SK-N-SH (cell line): ENCODE measurements around the gene SPA17. TPM values are rescaled to one million over a fixed set of nuclear protein-coding genes. Genes with fewer than 3 reads are reported as not detected.

Source experiments
- CTCF ChIA-PET: fragments of 300-600, 350-600 bp; formaldehyde crosslinking; extraction: SDS; loops from one replicate; lab custom pipeline; 2021; lab: Yijun Ruan, JAX
- POLR2A ChIA-PET: fragments of 350-600 bp; sonication (Branson Sonifier 250); formaldehyde crosslinking; extraction: SDS; loops from one replicate; lab custom pipeline; 2020; ENCODE audit warnings: antibody characterized with exemption, inconsistent platforms; lab: Yijun Ruan, JAX
- DNase-seq: peaks from one replicate; pipeline ENCODE4 v3.0.0; 2012
- H2AFZ ChIP-seq: fragments of 200-600 bp; sonication (generic); 2 replicates; pipeline ENCODE4 v1.8.1; 2016; ENCODE audit warnings: antibody characterized with exemption, mild to moderate bottlenecking, low read depth
- H3F3A ChIP-seq: fragments of 200-600 bp; sonication (generic); replicated peaks from 2 replicates; pipeline ENCODE3; 2016; ENCODE audit warnings: antibody characterized with exemption, mild to moderate bottlenecking; ENCODE audit not compliant: insufficient read depth
- H3K27ac ChIP-seq, 2 experiments: fragments of 200-500 bp in 1 of 2; fragments of 200-600 bp in 1 of 2; sonication (Bioruptor generic) in 1 of 2; sonication (generic), shearing (Covaris generic) in 1 of 2; 2 replicates each; pipeline versions ENCODE4 v1.5.1 to v1.6.1; 2014 to 2016; ENCODE audit warnings: low read depth in 2 of 2, inconsistent platforms in 1 of 2, low read length in 1 of 2, mild to moderate bottlenecking in 1 of 2, mixed read lengths in 1 of 2
- H3K27me3 ChIP-seq: fragments of 200-600 bp; sonication (generic), shearing (Covaris generic); 2 replicates; pipeline ENCODE4 v1.6.1; 2016; ENCODE audit warnings: mixed run types; ENCODE audit not compliant: insufficient read depth
- H3K36me3 ChIP-seq, 2 experiments: fragments of 200-500 bp in 1 of 2; fragments of 200-600 bp in 1 of 2; sonication (Bioruptor generic) in 1 of 2; sonication (generic) in 1 of 2; replicated peaks in 1 of 2; 2 replicates each; pipeline versions ENCODE3 to v1.5.1; 2014 to 2016; ENCODE audit warnings: low read length in 1 of 2, mild to moderate bottlenecking in 1 of 2; ENCODE audit not compliant: insufficient read depth in 2 of 2, control insufficient read depth in 1 of 2
- H3K4me1 ChIP-seq, 2 experiments: fragments of 200-500 bp in 1 of 2; fragments of 200-600 bp in 1 of 2; sonication (Bioruptor generic) in 1 of 2; sonication (generic), shearing (Covaris generic) in 1 of 2; 2 replicates each; pipeline versions ENCODE4 v1.5.1 to v1.6.1; 2014 to 2016; ENCODE audit warnings: low read depth in 1 of 2, low read length in 1 of 2, mixed run types in 1 of 2; ENCODE audit not compliant: insufficient read depth in 2 of 2, control insufficient read depth in 1 of 2
- H3K4me2 ChIP-seq: fragments of 200-600 bp; sonication (generic), shearing (Covaris generic); 2 replicates; pipeline ENCODE4 v1.6.1; 2017; ENCODE audit warnings: mixed run types
- H3K4me3 ChIP-seq, 2 experiments: fragments of 200-500 bp in 1 of 2; fragments of 200-600 bp in 1 of 2; sonication (Bioruptor generic) in 1 of 2; sonication (generic), shearing (Covaris generic) in 1 of 2; 2 replicates each; pipeline versions ENCODE4 v1.5.1 to v1.8.1; 2014 to 2016; ENCODE audit warnings: low read depth in 2 of 2, inconsistent platforms in 1 of 2, low read length in 1 of 2, mild to moderate bottlenecking in 1 of 2, mixed read lengths in 1 of 2, moderate library complexity in 1 of 2
- H3K79me2 ChIP-seq: fragments of 200-600 bp; sonication (generic); 2 replicates; pipeline ENCODE4 v1.8.1; 2017; ENCODE audit warnings: mild to moderate bottlenecking; ENCODE audit not compliant: insufficient read depth
- H3K9ac ChIP-seq: fragments of 200-600 bp; sonication (generic); 2 replicates; pipeline ENCODE4 v1.6.1; 2017; ENCODE audit warnings: mixed run types
- H3K9me2 ChIP-seq: fragments of 200-600 bp; sonication (generic); 2 replicates; pipeline ENCODE4 v1.6.1; 2017; ENCODE audit warnings: mixed run types
- H3K9me3 ChIP-seq: fragments of 200-600 bp; sonication (generic); 2 replicates; pipeline ENCODE4 v1.6.1; 2017; ENCODE audit warnings: mixed run types, mild to moderate bottlenecking, moderate library complexity
- H4K20me1 ChIP-seq: fragments of 200-600 bp; sonication (generic); 2 replicates; pipeline ENCODE4 v1.6.1; 2017; ENCODE audit warnings: mild to moderate bottlenecking, mixed run types; ENCODE audit not compliant: insufficient read depth
- CHD2 ChIP-seq: fragments of 150-350 bp; IDR thresholded peaks from 2 replicates; pipeline ENCODE4 v1.6.1; 2018; ENCODE audit warnings: low read length; ENCODE audit not compliant: partially characterized antibody
- EP300 ChIP-seq, 2 experiments: IDR thresholded peaks; 2 replicates each; pipeline versions ENCODE4 v1.4.0 to v1.6.1; 2012; ENCODE audit warnings: borderline replicate concordance in 1 of 2, low read depth in 1 of 2, low read length in 1 of 2
- FOXM1 ChIP-seq: IDR thresholded peaks from 2 replicates; pipeline ENCODE4 v1.4.0; 2012; ENCODE audit warnings: low read depth, mild to moderate bottlenecking
- GABPA ChIP-seq: IDR thresholded peaks from 2 replicates; pipeline ENCODE4 v1.4.0; 2012; ENCODE audit warnings: low read depth, mild to moderate bottlenecking
- IRF3 ChIP-seq: fragments of 150-350 bp; IDR thresholded peaks from 2 replicates; pipeline ENCODE4 v1.6.1; 2016; ENCODE audit warnings: mild to moderate bottlenecking, low read depth, low read length
- PBX3 ChIP-seq: IDR thresholded peaks from 2 replicates; pipeline ENCODE4; 2012
- RCOR1 ChIP-seq: fragments of 150-350 bp; IDR thresholded peaks from 2 replicates; pipeline ENCODE4 v1.6.1; 2017; ENCODE audit warnings: antibody characterized with exemption, low read length
- RFX5 ChIP-seq: IDR thresholded peaks from 2 replicates; pipeline ENCODE4 v1.6.1; 2012; ENCODE audit warnings: mild to moderate bottlenecking, improper control_type of control experiment, low read length
- TAF1 ChIP-seq: IDR thresholded peaks from 2 replicates; pipeline ENCODE4 v1.6.1; 2012; ENCODE audit warnings: low read depth, mild to moderate bottlenecking, low read length, moderate library complexity, borderline replicate concordance
- WGBS: methylation state at CpG from one replicate; pipeline ENCODE4 v1.1.6; 2017; ENCODE audit warnings: low lambda C conversion rate; 5-methylcytosine and 5-hydroxymethylcytosine counted together
- polyA plus RNA-seq, 3 experiments: library from polyadenylated mRNA; depleted of rRNA; stranded (reverse); fragments of >200 nt; gene quantifications; 2 replicates each; pipeline ENCODE4 v1.2.3, GENCODE V29; 2012
- TF ChIP-seq, protein P1 (sequence below): IDR thresholded peaks from 2 replicates; pipeline ENCODE4 v1.4.0; 2012; ENCODE audit warnings: low read depth, borderline replicate concordance

SPA17 gene
- polyA plus RNA-seq, 1 of the 3 experiments (the other 2 are of a cell fraction): 7.7 TPM

DNA sequence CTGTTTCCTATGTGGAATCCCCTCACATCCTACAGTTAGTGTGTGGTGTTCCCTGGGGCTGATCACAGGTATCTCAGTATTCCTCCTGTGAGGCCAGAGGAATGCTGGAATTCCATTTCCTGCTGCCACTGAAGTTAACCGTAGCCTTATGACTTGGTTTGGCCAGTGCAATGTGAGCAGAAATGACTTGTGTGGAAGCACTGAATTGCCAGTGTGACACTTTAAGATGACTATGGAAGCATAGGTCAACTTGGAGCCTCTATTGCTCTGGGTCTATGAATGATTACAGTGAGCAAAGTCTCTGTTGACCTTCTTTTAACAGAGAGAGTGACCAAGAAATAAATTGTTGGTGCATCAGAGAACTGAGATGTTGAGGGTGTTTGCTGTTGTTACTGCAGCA is 34.5 kb upstream of the SPA17 start (continued):
- TF ChIP-seq, protein P1, sequence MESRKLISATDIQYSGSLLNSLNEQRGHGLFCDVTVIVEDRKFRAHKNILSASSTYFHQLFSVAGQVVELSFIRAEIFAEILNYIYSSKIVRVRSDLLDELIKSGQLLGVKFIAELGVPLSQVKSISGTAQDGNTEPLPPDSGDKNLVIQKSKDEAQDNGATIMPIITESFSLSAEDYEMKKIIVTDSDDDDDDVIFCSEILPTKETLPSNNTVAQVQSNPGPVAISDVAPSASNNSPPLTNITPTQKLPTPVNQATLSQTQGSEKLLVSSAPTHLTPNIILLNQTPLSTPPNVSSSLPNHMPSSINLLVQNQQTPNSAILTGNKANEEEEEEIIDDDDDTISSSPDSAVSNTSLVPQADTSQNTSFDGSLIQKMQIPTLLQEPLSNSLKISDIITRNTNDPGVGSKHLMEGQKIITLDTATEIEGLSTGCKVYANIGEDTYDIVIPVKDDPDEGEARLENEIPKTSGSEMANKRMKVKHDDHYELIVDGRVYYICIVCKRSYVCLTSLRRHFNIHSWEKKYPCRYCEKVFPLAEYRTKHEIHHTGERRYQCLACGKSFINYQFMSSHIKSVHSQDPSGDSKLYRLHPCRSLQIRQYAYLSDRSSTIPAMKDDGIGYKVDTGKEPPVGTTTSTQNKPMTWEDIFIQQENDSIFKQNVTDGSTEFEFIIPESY: no peak
- TF ChIP-seq IRF3 (no peak), EP300 (IDR thresholded peaks at IDR 0.05; ENCODE audit: borderline replicate concordance in 1 of 2, low read depth in 1 of 2, low read length in 1 of 2) (no peak), GABPA (no peak), PBX3 (no peak), FOXM1 (no peak), CHD2 (no peak)

DNA sequence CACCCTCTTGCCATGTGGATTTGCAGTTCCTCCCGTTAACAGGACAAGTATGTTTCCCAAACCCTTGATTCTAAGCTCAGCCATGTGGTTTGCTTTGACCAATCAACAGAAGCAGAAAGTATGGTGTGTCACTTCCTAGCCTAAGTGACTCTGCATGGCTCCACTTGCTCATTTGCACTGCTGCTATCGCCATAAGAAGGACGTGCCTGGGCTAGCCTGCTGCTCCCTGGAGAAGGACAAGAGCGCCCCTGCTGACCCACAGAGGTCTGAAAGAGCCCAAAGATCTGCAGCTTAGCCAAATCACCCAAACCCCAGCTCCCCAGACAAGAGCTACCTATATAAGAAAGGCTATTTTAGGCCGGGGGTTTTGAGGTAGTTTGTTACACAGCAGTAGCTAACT is 33.0 kb upstream of the SPA17 start:
- ChIA-PET POLR2A (no interaction called here), CTCF (interaction anchor here (0.9 to 6.7 kb wide), 8 partner anchors 21 to 235 kb away, joined by 3 to 40 read pairs (median 6); partner anchors contain the start of gene ESAM)

More for the DNA sequence above, 33.0 kb upstream of the SPA17 start:
- no peak overlapping the region for H3K4me3 ChIP-seq
- H3K9me2 ChIP-seq: no peaks in the 10 kb centered on the region
- H3K4me2 ChIP-seq: no peak overlapping the region
- H3K9ac ChIP-seq: no peak overlapping the region
- H3K27me3 ChIP-seq: no peaks in the 10 kb centered on the region
- no peaks in the 10 kb centered on the region for H3K9me3 ChIP-seq
- no peak overlapping the region for H3K27ac ChIP-seq
- peaks cover 24% of the 10 kb centered on the region for H3F3A ChIP-seq
- H3K79me2 ChIP-seq: no peaks in the 10 kb centered on the region
- DNase-seq: no peak
- WGBS: 100% methylated on average over 5 of the region's 5 CpGs
- peaks cover 12 to 39% of the 10 kb centered on the region in 2 experiments for H3K36me3 ChIP-seq
- no peak for TF ChIP-seq EP300 (IDR thresholded peaks at IDR 0.05; ENCODE audit: borderline replicate concordance in 1 of 2, low read depth in 1 of 2, low read length in 1 of 2)
- no peak for TF ChIP-seq IRF3
- TF ChIP-seq TAF1: no peak
- no peak for TF ChIP-seq RCOR1
- no peak for TF ChIP-seq RFX5
- peaks cover 3 to 7% of the 10 kb centered on the region in 2 experiments; a peak in 1 of 4 replicates for H3K4me1 ChIP-seq
- H4K20me1 ChIP-seq: no peaks in the 10 kb centered on the region
- H2AFZ ChIP-seq: no peak overlapping the region
